HepG2 (cell line): Measurements from ENCODE around the gene GCNT2. TPM values are rescaled to one million over a fixed set of nuclear protein-coding genes. Genes with fewer than 3 reads are reported as not detected.

Experiments used
- ATAC-seq: fragments of 200-7000 bp; cut with Tn5 transposase; 3 replicates; pipeline ENCODE4 v1.9.1; 2020; ENCODE audit warnings: mild to moderate bottlenecking, moderate library complexity
- BruUV-seq: library from RNA; stranded (reverse); fragments of 400-500 nt; replicated peaks from 2 replicates; lab custom pipeline; 2021; lab: Mats Ljungman, UMichigan
- CTCF ChIA-PET: fragments of 300-600 bp; formaldehyde crosslinking; extraction: SDS; loops from one replicate; lab custom pipeline; 2021; ENCODE audit warnings: low total read pairs, inconsistent platforms, low intra/inter-chr PET ratio; lab: Yijun Ruan, JAX
- POLR2A ChIA-PET: fragments of 350-600 bp; sonication (Branson Sonifier 250); formaldehyde crosslinking; loops from one replicate; lab custom pipeline; 2020; ENCODE audit warnings: antibody characterized with exemption, inconsistent platforms; lab: Yijun Ruan, JAX
- DNase-seq: peaks from one replicate; pipeline ENCODE4 v3.0.0-alpha.2; 2015; ENCODE audit warnings: low spot score
- FAIRE-seq: peaks from 3 replicates; lab custom pipeline; 2011; peaks lifted over from hg19 to GRCh38; lab: Jason Lieb, UNC
- H2AFZ ChIP-seq: one replicate; pipeline ENCODE4 v1.6.1; 2011; ENCODE audit warnings: low read length, inconsistent platforms
- H3K27ac ChIP-seq: fragments of 300-600 bp; 3 replicates; pipeline ENCODE4 v1.8.0; 2011; ENCODE audit warnings: mixed run types, mild to moderate bottlenecking, mixed read lengths, low read length, inconsistent platforms; ENCODE audit not compliant: insufficient read depth; ENCODE audit errors: extremely low read length
- H3K27me3 ChIP-seq, 2 experiments: fragments of 200-600 bp in 1 of 2; 2 replicates in 1 of 2; 3 replicates in 1 of 2; pipeline versions ENCODE4 v1.6.0 to v1.8.0; 2011; ENCODE audit warnings: low read length in 2 of 2, mild to moderate bottlenecking in 2 of 2, moderate library complexity in 2 of 2, inconsistent platforms in 1 of 2; ENCODE audit not compliant: insufficient read depth in 2 of 2, control insufficient read depth in 1 of 2
- H3K36me3 ChIP-seq, 2 experiments: fragments of 200-600 bp in 1 of 2; replicated peaks in 1 of 2; 2 replicates in 1 of 2; 3 replicates in 1 of 2; pipeline versions ENCODE4 v1.5.1 to v1.8.0; 2011; ENCODE audit warnings: low read length in 2 of 2, inconsistent platforms in 1 of 2; ENCODE audit not compliant: insufficient read depth in 2 of 2, control insufficient read depth in 1 of 2
- H3K4me1 ChIP-seq: 2 replicates; pipeline ENCODE4 v1.5.1; 2012; ENCODE audit warnings: low read length, inconsistent platforms; ENCODE audit not compliant: insufficient read depth
- H3K4me2 ChIP-seq: 2 replicates; pipeline ENCODE4 v1.6.0; 2011; ENCODE audit warnings: low read depth, low read length, inconsistent platforms
- H3K4me3 ChIP-seq, 3 experiments: fragments of 200-600 bp in 1 of 3; sonication (generic), shearing (Covaris generic) in 1 of 3; replicated peaks in 1 of 3; 2 replicates each; pipeline ENCODE4 v1.5.1; 2011 to 2016; ENCODE audit warnings: low read length in 3 of 3, inconsistent platforms in 2 of 3, low read depth in 2 of 3, mild to moderate bottlenecking in 2 of 3, control low read depth in 1 of 3, mixed read lengths in 1 of 3; ENCODE audit not compliant: insufficient read depth in 1 of 3
- H3K79me2 ChIP-seq: one replicate; pipeline ENCODE4 v1.6.1; 2011; ENCODE audit warnings: low read length, inconsistent platforms; ENCODE audit not compliant: insufficient read depth
- H3K9ac ChIP-seq: 2 replicates; pipeline ENCODE4 v1.6.0; 2011; ENCODE audit warnings: mild to moderate bottlenecking, low read depth, low read length, inconsistent platforms; ENCODE audit not compliant: insufficient read depth
- H3K9me3 ChIP-seq: 2 replicates; pipeline ENCODE4 v1.5.1; 2012; ENCODE audit warnings: mild to moderate bottlenecking, low read length
- H4K20me1 ChIP-seq: 2 replicates; pipeline ENCODE4 v1.6.0; 2011; ENCODE audit warnings: inconsistent platforms, mild to moderate bottlenecking, low read length, moderate library complexity; ENCODE audit not compliant: insufficient read depth
- CAMTA2 ChIP-seq: sonication (generic); formaldehyde crosslinking; IDR thresholded peaks from 2 replicates; pipeline ENCODE4 v1.4.0; 2020; ENCODE audit warnings: mild to moderate bottlenecking, missing genetic modification reagents, borderline replicate concordance
- MAFG ChIP-seq: sonication (generic); formaldehyde crosslinking; IDR thresholded peaks from 2 replicates; pipeline ENCODE4 v1.5.1; 2020; ENCODE audit warnings: mild to moderate bottlenecking, missing genetic modification reagents
- MTA3 ChIP-seq: sonication (generic); formaldehyde crosslinking; IDR thresholded peaks from 2 replicates; pipeline ENCODE4 v1.4.0; 2020; ENCODE audit warnings: missing genetic modification reagents
- PHF5A ChIP-seq: IDR thresholded peaks from one replicate; pipeline ENCODE4 v1.6.1; 2018; ENCODE audit warnings: low read depth, missing genetic modification reagents; ENCODE audit not compliant: unreplicated experiment
- PTBP1 ChIP-seq: fragments of 200-400 bp; formaldehyde crosslinking; IDR thresholded peaks from 2 replicates; pipeline ENCODE4 v1.6.1; 2018; ENCODE audit warnings: low read length, low read depth; ENCODE audit not compliant: poor library complexity, severe bottlenecking
- SPEN ChIP-seq: sonication (generic); formaldehyde crosslinking; IDR thresholded peaks from 2 replicates; pipeline ENCODE4 v1.5.1; 2020; ENCODE audit warnings: low read depth, mild to moderate bottlenecking, missing genetic modification reagents
- SRSF9 ChIP-seq: fragments of 200-400 bp; formaldehyde crosslinking; IDR thresholded peaks from 2 replicates; pipeline ENCODE4 v1.6.1; 2018; ENCODE audit warnings: borderline replicate concordance, mild to moderate bottlenecking, low read depth, low read length; ENCODE audit not compliant: insufficient read depth, poor library complexity, severe bottlenecking
- ZNF605 ChIP-seq: sonication (generic); formaldehyde crosslinking; IDR thresholded peaks from 2 replicates; pipeline ENCODE4 v1.8.0; 2022; ENCODE audit warnings: mild to moderate bottlenecking, missing genetic modification reagents
- ZNF670 ChIP-seq: sonication (generic); formaldehyde crosslinking; IDR thresholded peaks from 2 replicates; pipeline ENCODE4 v1.8.0; 2022; ENCODE audit warnings: mild to moderate bottlenecking, missing genetic modification reagents, borderline replicate concordance
- ZNF724P ChIP-seq: sonication (generic); formaldehyde crosslinking; IDR thresholded peaks from 2 replicates; pipeline ENCODE4 v1.8.0; 2022; ENCODE audit warnings: missing genetic modification reagents, borderline replicate concordance
- ZNF749 ChIP-seq: sonication (generic); formaldehyde crosslinking; IDR thresholded peaks from 2 replicates; pipeline ENCODE4 v1.8.0; 2022; ENCODE audit warnings: mild to moderate bottlenecking, missing genetic modification reagents, moderate library complexity, borderline replicate concordance
- WGBS: methylation state at CpG from one replicate; pipeline ENCODE4 v1.1.6; 2017; ENCODE audit warnings: low lambda C conversion rate; 5-methylcytosine and 5-hydroxymethylcytosine counted together
- in situ Hi-C: cut with HindIII; loops from 2 replicates; pipeline ENCODE4 v1.10.0; 2017; ENCODE audit warnings: low pct_unique_long_range_greater_than_20kb; ENCODE audit not compliant: extremely low pct_ligation_motif_present
- intact Hi-C: fragments of 100-400 bp; cut with micrococcal nuclease; formaldehyde crosslinking; loops from one replicate; pipeline ENCODE4 v1.10.0; 2022; ENCODE audit not compliant: unreplicated experiment
- polyA plus RNA-seq, 8 experiments: library from polyadenylated mRNA; depleted of rRNA in 3 of 8; stranded (reverse) in 7 of 8; unstranded in 1 of 8; fragments of >200 nt; fragmentation: Illumina TruSeq in 4 of 8; extraction: Trizol in 4 of 8; gene quantifications; 2 replicates each; pipeline versions ENCODE4 v1.2.1 to v1.2.3, GENCODE V29; 2011 to 2016; ENCODE audit warnings: low read depth in 4 of 8, missing spikeins in 1 of 8, mixed read lengths in 1 of 8; ENCODE audit not compliant: insufficient read depth in 1 of 8
- total RNA-seq, 5 experiments: library from RNA; depleted of rRNA; stranded (reverse); fragments of >200 nt; fragmentation: Illumina TruSeq; extraction: Trizol; gene quantifications; 2 replicates each; pipeline ENCODE4 v1.2.3, GENCODE V29; 2016; ENCODE audit warnings: low read depth in 1 of 5
- TF ChIP-seq, protein P1 (sequence below): IDR thresholded peaks from 2 replicates; pipeline ENCODE4 v1.6.1; 2012; ENCODE audit warnings: low read depth, low read length, improper control_type of control experiment
- TF ChIP-seq, protein P2 (sequence below): sonication (generic); formaldehyde crosslinking; IDR thresholded peaks from 2 replicates; pipeline ENCODE4 v1.4.0; 2020; ENCODE audit warnings: missing genetic modification reagents, borderline replicate concordance
- TF ChIP-seq, protein P3 (sequence below): sonication (generic); formaldehyde crosslinking; IDR thresholded peaks from 2 replicates; pipeline ENCODE4 v1.9.0; 2022; ENCODE audit warnings: missing genetic modification reagents, mild to moderate bottlenecking, borderline replicate concordance

GCNT2 gene
- total and polyA plus RNA-seq, 2 of the 13 experiments (the other 11 are each of a cell fraction or from before 2014, with no cell fraction given): 11.8 to 31.9 TPM

DNA sequence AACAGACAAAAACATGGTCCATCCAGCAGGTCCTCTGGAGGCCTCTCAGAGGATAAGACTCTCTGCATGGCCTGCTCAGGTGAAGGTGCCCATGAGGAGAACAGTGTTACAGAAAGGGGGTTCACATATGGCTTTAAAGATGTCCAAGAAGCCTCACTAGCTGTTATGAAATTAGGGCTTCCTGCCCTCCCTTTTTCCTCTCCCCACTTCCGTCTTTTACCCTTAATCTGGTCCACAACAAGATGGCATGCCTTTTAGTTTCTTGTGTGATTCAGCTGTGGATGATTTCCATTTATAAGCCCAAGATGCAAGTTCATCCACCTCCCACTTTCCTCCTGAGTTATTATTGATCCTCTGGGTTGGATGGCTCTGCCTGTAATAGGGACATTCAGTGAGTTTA, 14.0 kb downstream of the GCNT2 start (continued):
- TF ChIP-seq ZNF724P (CRISPR knock-in tag) (no peak), ZNF749 (no peak), PTBP1 (no peak), ZNF605 (CRISPR knock-in tag) (no peak), CAMTA2 (CRISPR knock-in tag) (no peak), MTA3 (CRISPR knock-in tag) (no peak)
- TF ChIP-seq, protein P1, sequence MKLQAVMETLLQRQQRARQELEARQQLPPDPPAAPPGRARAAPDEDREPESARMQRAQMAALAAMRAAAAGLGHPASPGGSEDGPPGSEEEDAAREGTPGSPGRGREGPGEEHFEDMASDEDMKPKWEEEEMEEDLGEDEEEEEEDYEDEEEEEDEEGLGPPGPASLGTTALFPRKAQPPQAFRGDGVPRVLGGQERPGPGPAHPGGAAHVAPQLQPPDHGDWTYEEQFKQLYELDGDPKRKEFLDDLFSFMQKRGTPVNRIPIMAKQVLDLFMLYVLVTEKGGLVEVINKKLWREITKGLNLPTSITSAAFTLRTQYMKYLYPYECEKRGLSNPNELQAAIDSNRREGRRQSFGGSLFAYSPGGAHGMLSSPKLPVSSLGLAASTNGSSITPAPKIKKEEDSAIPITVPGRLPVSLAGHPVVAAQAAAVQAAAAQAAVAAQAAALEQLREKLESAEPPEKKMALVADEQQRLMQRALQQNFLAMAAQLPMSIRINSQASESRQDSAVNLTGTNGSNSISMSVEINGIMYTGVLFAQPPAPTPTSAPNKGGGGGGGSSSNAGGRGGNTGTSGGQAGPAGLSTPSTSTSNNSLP: no peak

DNA sequence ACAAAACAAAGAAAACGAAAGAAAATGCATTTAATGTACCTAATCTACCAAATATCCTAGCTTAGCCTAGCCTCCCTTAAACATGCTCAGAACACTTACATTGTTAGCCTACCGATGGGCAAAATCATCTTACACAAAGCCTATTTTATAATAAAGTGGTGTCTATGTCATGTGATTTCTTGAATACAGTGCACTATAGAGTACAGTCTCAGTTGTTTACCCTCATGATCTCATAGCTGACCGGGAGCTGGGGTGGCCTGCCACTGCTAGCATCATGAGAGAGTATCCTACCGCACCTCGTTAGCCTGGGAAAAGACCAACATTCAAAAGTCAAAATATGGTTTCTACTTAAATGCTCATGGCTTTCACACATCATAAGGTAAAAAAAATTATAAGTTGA, 16.6 kb downstream of the GCNT2 start:
- no peak for DNase-seq
- Histone ChIP-seq H3K4me3 (no peak overlapping the region), H3K79me2 (peaks cover 28% of the 10 kb centered on the region), H3K9me3 (no peaks in the 10 kb centered on the region), H4K20me1 (no peaks in the 10 kb centered on the region; the same call in none of the 2 replicates), H3K4me2 (no peak overlapping the region), H3K27me3 (no peaks in the 10 kb centered on the region), H3K36me3 (peaks cover 0 to 4% of the 10 kb centered on the region in 2 experiments; a peak in 1 of 5 replicates), H3K9ac (no peak overlapping the region), H2AFZ (no peak overlapping the region), H3K27ac (no peak overlapping the region), H3K4me1 (peaks cover 4% of the 10 kb centered on the region)
- CTCF ChIA-PET: no interaction called here
- intact Hi-C loops: no loop called here
- POLR2A ChIA-PET: no interaction called here
- no peak for FAIRE-seq
- BruUV-seq: no TSS peak
- TF ChIP-seq, protein P2, sequence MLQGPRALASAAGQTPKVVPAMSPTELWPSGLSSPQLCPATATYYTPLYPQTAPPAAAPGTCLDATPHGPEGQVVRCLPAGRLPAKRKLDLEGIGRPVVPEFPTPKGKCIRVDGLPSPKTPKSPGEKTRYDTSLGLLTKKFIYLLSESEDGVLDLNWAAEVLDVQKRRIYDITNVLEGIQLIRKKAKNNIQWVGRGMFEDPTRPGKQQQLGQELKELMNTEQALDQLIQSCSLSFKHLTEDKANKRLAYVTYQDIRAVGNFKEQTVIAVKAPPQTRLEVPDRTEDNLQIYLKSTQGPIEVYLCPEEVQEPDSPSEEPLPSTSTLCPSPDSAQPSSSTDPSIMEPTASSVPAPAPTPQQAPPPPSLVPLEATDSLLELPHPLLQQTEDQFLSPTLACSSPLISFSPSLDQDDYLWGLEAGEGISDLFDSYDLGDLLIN (CRISPR knock-in tag): no peak
- TF ChIP-seq ZNF670 (CRISPR knock-in tag): no peak
- no peak for TF ChIP-seq SPEN
- TF ChIP-seq PHF5A: no peak
- TF ChIP-seq, protein P3, sequence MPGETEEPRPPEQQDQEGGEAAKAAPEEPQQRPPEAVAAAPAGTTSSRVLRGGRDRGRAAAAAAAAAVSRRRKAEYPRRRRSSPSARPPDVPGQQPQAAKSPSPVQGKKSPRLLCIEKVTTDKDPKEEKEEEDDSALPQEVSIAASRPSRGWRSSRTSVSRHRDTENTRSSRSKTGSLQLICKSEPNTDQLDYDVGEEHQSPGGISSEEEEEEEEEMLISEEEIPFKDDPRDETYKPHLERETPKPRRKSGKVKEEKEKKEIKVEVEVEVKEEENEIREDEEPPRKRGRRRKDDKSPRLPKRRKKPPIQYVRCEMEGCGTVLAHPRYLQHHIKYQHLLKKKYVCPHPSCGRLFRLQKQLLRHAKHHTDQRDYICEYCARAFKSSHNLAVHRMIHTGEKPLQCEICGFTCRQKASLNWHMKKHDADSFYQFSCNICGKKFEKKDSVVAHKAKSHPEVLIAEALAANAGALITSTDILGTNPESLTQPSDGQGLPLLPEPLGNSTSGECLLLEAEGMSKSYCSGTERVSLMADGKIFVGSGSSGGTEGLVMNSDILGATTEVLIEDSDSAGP: no peak
- TF ChIP-seq MAFG (CRISPR knock-in tag): no peak
- TF ChIP-seq SRSF9: no peak
- ATAC-seq: no peak
- 95% methylated on average over 5 of the region's 5 CpGs for WGBS
- in situ Hi-C loops: no loop called here
